Endothelial cell of umbilical vein (primary cell): ENCODE measurements around the gene ANO7.

Source experiments
- EZH2 ChIP-seq: IDR thresholded peaks from 2 replicates; pipeline ENCODE4 v1.6.1; 2012; ENCODE audit warnings: borderline replicate concordance, low read depth, mild to moderate bottlenecking, moderate library complexity, low read length, inconsistent platforms; ENCODE audit not compliant: severe bottlenecking
- JUN ChIP-seq: IDR thresholded peaks from 2 replicates; pipeline ENCODE4 v1.6.1; 2011; ENCODE audit warnings: borderline replicate concordance, low read depth; ENCODE audit not compliant: insufficient read length, insufficient read depth
- POLR2A ChIP-seq: IDR thresholded peaks from 2 replicates; pipeline ENCODE4 v1.6.1; 2012; ENCODE audit warnings: low read depth, mild to moderate bottlenecking, control low read depth, low read length
- POLR2AphosphoS5 ChIP-seq: IDR thresholded peaks from 2 replicates; pipeline ENCODE4 v1.6.1; 2012; ENCODE audit warnings: low read depth, mild to moderate bottlenecking, control low read depth, low read length, moderate library complexity; ENCODE audit not compliant: insufficient read depth
- TF ChIP-seq, protein P1 (sequence below), 2 donors: IDR thresholded peaks; 1 replicate in 1 of 2; 2 replicates in 1 of 2; pipeline ENCODE4 v1.5.1; 2011; ENCODE audit warnings: low read length in 2 of 2, mild to moderate bottlenecking in 2 of 2, moderate library complexity in 2 of 2, control low read depth in 1 of 2, inconsistent platforms in 1 of 2, low read depth in 1 of 2; ENCODE audit not compliant: insufficient read depth in 1 of 2; ENCODE audit errors: extremely low read depth in 1 of 2

DNA sequence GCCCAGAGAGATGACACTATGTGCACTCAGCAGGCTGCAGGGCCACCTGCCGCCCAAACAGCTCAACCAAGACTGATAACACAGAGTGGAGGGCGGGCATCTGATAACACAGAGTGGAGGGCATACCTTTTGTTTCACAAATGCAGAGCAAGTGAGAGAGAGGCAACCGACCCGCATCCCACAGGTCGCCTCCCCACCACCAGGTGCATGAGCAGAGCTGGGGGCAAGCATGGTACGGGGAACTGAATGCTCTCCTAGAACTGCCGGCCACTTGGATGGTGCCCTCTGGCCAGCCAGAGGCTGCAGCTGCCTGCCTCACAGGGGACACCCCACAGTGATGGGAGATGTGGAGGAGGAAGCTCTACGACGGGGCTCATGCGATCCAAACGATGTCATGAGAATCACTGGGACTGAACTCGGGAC lies 49.5 kb downstream of the ANO7 start:
- TF ChIP-seq, protein P1, sequence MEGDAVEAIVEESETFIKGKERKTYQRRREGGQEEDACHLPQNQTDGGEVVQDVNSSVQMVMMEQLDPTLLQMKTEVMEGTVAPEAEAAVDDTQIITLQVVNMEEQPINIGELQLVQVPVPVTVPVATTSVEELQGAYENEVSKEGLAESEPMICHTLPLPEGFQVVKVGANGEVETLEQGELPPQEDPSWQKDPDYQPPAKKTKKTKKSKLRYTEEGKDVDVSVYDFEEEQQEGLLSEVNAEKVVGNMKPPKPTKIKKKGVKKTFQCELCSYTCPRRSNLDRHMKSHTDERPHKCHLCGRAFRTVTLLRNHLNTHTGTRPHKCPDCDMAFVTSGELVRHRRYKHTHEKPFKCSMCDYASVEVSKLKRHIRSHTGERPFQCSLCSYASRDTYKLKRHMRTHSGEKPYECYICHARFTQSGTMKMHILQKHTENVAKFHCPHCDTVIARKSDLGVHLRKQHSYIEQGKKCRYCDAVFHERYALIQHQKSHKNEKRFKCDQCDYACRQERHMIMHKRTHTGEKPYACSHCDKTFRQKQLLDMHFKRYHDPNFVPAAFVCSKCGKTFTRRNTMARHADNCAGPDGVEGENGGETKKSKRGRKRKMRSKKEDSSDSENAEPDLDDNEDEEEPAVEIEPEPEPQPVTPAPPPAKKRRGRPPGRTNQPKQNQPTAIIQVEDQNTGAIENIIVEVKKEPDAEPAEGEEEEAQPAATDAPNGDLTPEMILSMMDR (IDR thresholded peaks at IDR 0.05; ENCODE audit: extremely low read depth in 1 of 2, insufficient read depth in 1 of 2, low read depth in 1 of 2, low read length in 2 of 2): no peak
- TF ChIP-seq POLR2AphosphoS5: no peak
- no peak for TF ChIP-seq EZH2
- TF ChIP-seq POLR2A: no peak
- TF ChIP-seq JUN: no peak
